H1 (cell line): ENCODE measurements around the gene PNMA6E. TPM values are rescaled to one million over a fixed set of nuclear protein-coding genes. Genes with fewer than 3 reads are reported as not detected.

Source experiments
- HDAC2 ChIP-seq, 2 experiments: fragments of 300-600 bp in 1 of 2; sonication (generic) in 1 of 2; IDR thresholded peaks; 2 replicates each; pipeline ENCODE4 v1.6.1; 2011 to 2012; ENCODE audit warnings: low read depth in 2 of 2, low read length in 2 of 2, mild to moderate bottlenecking in 2 of 2, moderate library complexity in 2 of 2, borderline replicate concordance in 1 of 2, inconsistent platforms in 1 of 2
- NRF1 ChIP-seq: IDR thresholded peaks from 2 replicates; pipeline ENCODE4 v1.6.1; 2011; ENCODE audit warnings: mild to moderate bottlenecking, low read depth, low read length, improper control_type of control experiment
- PHF8 ChIP-seq: fragments of 200-600 bp; sonication (generic); conservative IDR thresholded peaks from 2 replicates; pipeline ENCODE4 v1.7.1; 2012; ENCODE audit warnings: low read depth, mild to moderate bottlenecking, inconsistent platforms, low read length, moderate library complexity
- RNF2 ChIP-seq: fragments of 200-900, 300-1000 bp; sonication (generic); IDR thresholded peaks from 2 replicates; pipeline ENCODE4 v1.7.1; 2016; ENCODE audit warnings: borderline replicate concordance, low read depth, mild to moderate bottlenecking, antibody characterized with exemption, low read length; ENCODE audit not compliant: poor library complexity, severe bottlenecking; ENCODE audit errors: missing control alignments
- ZNF274 ChIP-seq: IDR thresholded peaks from 2 replicates; pipeline ENCODE4 v1.7.0; 2012; ENCODE audit warnings: low read length, borderline replicate concordance; ENCODE audit errors: extremely low read depth
- polyA plus RNA-seq, 7 experiments: library from polyadenylated mRNA; depleted of rRNA in 3 of 7; stranded (reverse) in 5 of 7; unstranded in 2 of 7; fragments of >200 nt in 5 of 7; fragments of 200-250 nt in 2 of 7; gene quantifications; 1 replicate in 5 of 7; 2 replicates in 1 of 7; 4 replicates in 1 of 7; pipeline versions ENCODE4 v1.2.1 to v1.2.3, GENCODE V29; 2011 to 2013; ENCODE audit warnings: missing spikeins in 2 of 7, mixed read lengths in 2 of 7
- total RNA-seq: library from RNA; stranded (reverse); fragmentation: NEBNext Ultra II Directional; extraction: Animal tissue kit (Norgen Biotek cat#: 25700); gene quantifications from 2 replicates; pipeline ENCODE4 v1.2.1, GENCODE V29; 2021
- TF ChIP-seq, protein P1 (sequence below): fragments of 300-600 bp; sonication (generic); IDR thresholded peaks from 2 replicates; pipeline ENCODE4 v1.7.1; 2012; ENCODE audit warnings: low read length, moderate library complexity, mild to moderate bottlenecking, inconsistent platforms; ENCODE audit not compliant: insufficient replicate concordance

PNMA6E gene
- total and polyA plus RNA-seq, 2 of the 8 experiments (the other 6 are each of a cell fraction or from before 2014, with no cell fraction given) = not detected

DNA sequence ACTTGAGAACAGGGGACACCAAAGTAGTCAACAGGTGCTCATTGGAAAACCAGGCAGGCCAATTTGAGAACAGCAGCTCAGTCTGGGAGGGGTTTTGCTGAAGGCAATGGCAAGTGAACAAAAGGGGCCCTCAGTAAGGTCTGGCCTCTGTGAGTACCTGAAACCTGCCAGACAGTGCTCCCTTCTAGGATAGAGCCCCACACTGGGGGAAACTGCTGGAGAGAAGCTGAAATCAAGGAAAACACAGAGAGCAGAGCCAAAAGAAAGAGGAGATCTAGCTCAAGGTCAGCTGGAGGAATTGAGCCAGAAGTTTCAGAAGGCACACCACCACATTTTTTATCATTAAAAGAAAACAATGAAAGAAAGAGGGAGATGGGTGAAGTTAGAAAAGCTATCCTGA lies 28.2 kb downstream of the PNMA6E start (continued):
- TF ChIP-seq, protein P1, sequence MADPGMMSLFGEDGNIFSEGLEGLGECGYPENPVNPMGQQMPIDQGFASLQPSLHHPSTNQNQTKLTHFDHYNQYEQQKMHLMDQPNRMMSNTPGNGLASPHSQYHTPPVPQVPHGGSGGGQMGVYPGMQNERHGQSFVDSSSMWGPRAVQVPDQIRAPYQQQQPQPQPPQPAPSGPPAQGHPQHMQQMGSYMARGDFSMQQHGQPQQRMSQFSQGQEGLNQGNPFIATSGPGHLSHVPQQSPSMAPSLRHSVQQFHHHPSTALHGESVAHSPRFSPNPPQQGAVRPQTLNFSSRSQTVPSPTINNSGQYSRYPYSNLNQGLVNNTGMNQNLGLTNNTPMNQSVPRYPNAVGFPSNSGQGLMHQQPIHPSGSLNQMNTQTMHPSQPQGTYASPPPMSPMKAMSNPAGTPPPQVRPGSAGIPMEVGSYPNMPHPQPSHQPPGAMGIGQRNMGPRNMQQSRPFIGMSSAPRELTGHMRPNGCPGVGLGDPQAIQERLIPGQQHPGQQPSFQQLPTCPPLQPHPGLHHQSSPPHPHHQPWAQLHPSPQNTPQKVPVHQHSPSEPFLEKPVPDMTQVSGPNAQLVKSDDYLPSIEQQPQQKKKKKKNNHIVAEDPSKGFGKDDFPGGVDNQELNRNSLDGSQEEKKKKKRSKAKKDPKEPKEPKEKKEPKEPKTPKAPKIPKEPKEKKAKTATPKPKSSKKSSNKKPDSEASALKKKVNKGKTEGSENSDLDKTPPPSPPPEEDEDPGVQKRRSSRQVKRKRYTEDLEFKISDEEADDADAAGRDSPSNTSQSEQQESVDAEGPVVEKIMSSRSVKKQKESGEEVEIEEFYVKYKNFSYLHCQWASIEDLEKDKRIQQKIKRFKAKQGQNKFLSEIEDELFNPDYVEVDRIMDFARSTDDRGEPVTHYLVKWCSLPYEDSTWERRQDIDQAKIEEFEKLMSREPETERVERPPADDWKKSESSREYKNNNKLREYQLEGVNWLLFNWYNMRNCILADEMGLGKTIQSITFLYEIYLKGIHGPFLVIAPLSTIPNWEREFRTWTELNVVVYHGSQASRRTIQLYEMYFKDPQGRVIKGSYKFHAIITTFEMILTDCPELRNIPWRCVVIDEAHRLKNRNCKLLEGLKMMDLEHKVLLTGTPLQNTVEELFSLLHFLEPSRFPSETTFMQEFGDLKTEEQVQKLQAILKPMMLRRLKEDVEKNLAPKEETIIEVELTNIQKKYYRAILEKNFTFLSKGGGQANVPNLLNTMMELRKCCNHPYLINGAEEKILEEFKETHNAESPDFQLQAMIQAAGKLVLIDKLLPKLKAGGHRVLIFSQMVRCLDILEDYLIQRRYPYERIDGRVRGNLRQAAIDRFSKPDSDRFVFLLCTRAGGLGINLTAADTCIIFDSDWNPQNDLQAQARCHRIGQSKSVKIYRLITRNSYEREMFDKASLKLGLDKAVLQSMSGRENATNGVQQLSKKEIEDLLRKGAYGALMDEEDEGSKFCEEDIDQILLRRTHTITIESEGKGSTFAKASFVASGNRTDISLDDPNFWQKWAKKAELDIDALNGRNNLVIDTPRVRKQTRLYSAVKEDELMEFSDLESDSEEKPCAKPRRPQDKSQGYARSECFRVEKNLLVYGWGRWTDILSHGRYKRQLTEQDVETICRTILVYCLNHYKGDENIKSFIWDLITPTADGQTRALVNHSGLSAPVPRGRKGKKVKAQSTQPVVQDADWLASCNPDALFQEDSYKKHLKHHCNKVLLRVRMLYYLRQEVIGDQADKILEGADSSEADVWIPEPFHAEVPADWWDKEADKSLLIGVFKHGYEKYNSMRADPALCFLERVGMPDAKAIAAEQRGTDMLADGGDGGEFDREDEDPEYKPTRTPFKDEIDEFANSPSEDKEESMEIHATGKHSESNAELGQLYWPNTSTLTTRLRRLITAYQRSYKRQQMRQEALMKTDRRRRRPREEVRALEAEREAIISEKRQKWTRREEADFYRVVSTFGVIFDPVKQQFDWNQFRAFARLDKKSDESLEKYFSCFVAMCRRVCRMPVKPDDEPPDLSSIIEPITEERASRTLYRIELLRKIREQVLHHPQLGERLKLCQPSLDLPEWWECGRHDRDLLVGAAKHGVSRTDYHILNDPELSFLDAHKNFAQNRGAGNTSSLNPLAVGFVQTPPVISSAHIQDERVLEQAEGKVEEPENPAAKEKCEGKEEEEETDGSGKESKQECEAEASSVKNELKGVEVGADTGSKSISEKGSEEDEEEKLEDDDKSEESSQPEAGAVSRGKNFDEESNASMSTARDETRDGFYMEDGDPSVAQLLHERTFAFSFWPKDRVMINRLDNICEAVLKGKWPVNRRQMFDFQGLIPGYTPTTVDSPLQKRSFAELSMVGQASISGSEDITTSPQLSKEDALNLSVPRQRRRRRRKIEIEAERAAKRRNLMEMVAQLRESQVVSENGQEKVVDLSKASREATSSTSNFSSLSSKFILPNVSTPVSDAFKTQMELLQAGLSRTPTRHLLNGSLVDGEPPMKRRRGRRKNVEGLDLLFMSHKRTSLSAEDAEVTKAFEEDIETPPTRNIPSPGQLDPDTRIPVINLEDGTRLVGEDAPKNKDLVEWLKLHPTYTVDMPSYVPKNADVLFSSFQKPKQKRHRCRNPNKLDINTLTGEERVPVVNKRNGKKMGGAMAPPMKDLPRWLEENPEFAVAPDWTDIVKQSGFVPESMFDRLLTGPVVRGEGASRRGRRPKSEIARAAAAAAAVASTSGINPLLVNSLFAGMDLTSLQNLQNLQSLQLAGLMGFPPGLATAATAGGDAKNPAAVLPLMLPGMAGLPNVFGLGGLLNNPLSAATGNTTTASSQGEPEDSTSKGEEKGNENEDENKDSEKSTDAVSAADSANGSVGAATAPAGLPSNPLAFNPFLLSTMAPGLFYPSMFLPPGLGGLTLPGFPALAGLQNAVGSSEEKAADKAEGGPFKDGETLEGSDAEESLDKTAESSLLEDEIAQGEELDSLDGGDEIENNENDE = no peak
- no peak for TF ChIP-seq HDAC2 (IDR thresholded peaks at IDR 0.05; ENCODE audit: borderline replicate concordance in 1 of 2, low read depth in 2 of 2, low read length in 2 of 2)
- TF ChIP-seq ZNF274 = no peak
- TF ChIP-seq PHF8 = no peak
- TF ChIP-seq RNF2 = no peak
- TF ChIP-seq NRF1 = no peak
